BLaER1 treated with 17β-estradiol and CSF1 and Interleukin-3, amounts not matched to agents 10 nM and 100 nM (cell line): ENCODE measurements around the gene HNF4A.

ENCODE experiments used
- H3K27ac ChIP-seq, 11 experiments: shearing (Covaris generic); formaldehyde crosslinking; 2 replicates each; pipeline ENCODE4 v1.8.1; 2022
- H3K27me3 ChIP-seq, 11 experiments: shearing (Covaris generic); formaldehyde crosslinking; 2 replicates each; pipeline ENCODE4 v1.8.1; 2022
- H3K36me3 ChIP-seq, 11 experiments: shearing (Covaris generic); formaldehyde crosslinking; 2 replicates each; pipeline ENCODE4 v1.8.1; 2022
- H3K4me1 ChIP-seq, 10 experiments: shearing (Covaris generic); formaldehyde crosslinking; 2 replicates each; pipeline ENCODE4 v1.8.1; 2022
- H3K4me2 ChIP-seq, 11 experiments: shearing (Covaris generic); formaldehyde crosslinking; 2 replicates each; pipeline ENCODE4 v1.8.1; 2022
- H3K4me3 ChIP-seq, 10 experiments: shearing (Covaris generic); formaldehyde crosslinking; 2 replicates each; pipeline ENCODE4 v1.8.1; 2022
- H3K9ac ChIP-seq, 11 experiments: shearing (Covaris generic); formaldehyde crosslinking; 2 replicates each; pipeline ENCODE4 v1.8.1; 2022
- H3K9me3 ChIP-seq, 11 experiments: shearing (Covaris generic); formaldehyde crosslinking; replicated peaks in 1 of 11; 2 replicates each; pipeline ENCODE4 v1.8.1; 2022
- H4K20me1 ChIP-seq, 11 experiments: shearing (Covaris generic); formaldehyde crosslinking; 2 replicates each; pipeline ENCODE4 v1.8.1; 2022
- Cebpa-rat ChIP-seq, 11 experiments: shearing (Covaris generic); IDR thresholded peaks; 2 replicates each; pipeline ENCODE4 v1.8.1; 2022

HNF4A gene

GRCh38 chr20:44426879-44427790 is 71.6 kb downstream of the HNF4A start:
- no peak for TF ChIP-seq Cebpa-rat (IDR thresholded peaks at IDR 0.05)
- peaks cover 0 to 2% (median 0%) of the 10 kb centered on the region in 10 experiments; a peak in 4 of 20 replicates for H3K4me1 ChIP-seq

GRCh38 chr20:44427804-44428173 is 72.3 kb downstream of the HNF4A start:
- no peak overlapping the region for H3K4me3 ChIP-seq
- TF ChIP-seq Cebpa-rat (IDR thresholded peaks at IDR 0.05) = no peak
- no peaks in the 10 kb centered on the region for H3K27me3 ChIP-seq
- H3K36me3 ChIP-seq = no peaks in the 10 kb centered on the region
- H4K20me1 ChIP-seq = no peaks in the 10 kb centered on the region
- H3K9me3 ChIP-seq = no peaks in the 10 kb centered on the region
- no peak overlapping the region for H3K4me2 ChIP-seq
- no peaks in the 10 kb centered on the region for H3K4me1 ChIP-seq
- H3K9ac ChIP-seq = no peak overlapping the region
- no peak overlapping the region for H3K27ac ChIP-seq

More at GRCh38 chr20:44426879-44427790, 71.6 kb downstream of the HNF4A start:
- no peak overlapping the region for H3K27ac ChIP-seq
- no peaks in the 10 kb centered on the region for H3K9me3 ChIP-seq
- no peak overlapping the region for H3K4me2 ChIP-seq
- H3K36me3 ChIP-seq = no peaks in the 10 kb centered on the region
- H4K20me1 ChIP-seq = no peaks in the 10 kb centered on the region
- no peaks in the 10 kb centered on the region for H3K27me3 ChIP-seq
- H3K9ac ChIP-seq = no peak overlapping the region
- H3K4me3 ChIP-seq = no peak overlapping the region

GRCh38 chr20:44428174-44429016 is 72.9 kb downstream of the HNF4A start:
- Histone ChIP-seq H3K4me3 (no peak overlapping the region), H3K4me2 (no peak overlapping the region), H3K27ac (no peak overlapping the region), H3K9ac (no peak overlapping the region), H3K4me1 (no peaks in the 10 kb centered on the region), H4K20me1 (no peaks in the 10 kb centered on the region), H3K36me3 (no peaks in the 10 kb centered on the region), H3K27me3 (no peaks in the 10 kb centered on the region), H3K9me3 (no peaks in the 10 kb centered on the region)
- TF ChIP-seq Cebpa-rat (IDR thresholded peaks at IDR 0.05) = no peak

- no peak overlapping the region for H3K9ac ChIP-seq
- no peaks in the 10 kb centered on the region for H3K4me1 ChIP-seq
- no peaks in the 10 kb centered on the region for H3K27me3 ChIP-seq
- H3K4me3 ChIP-seq = no peak overlapping the region
- no peaks in the 10 kb centered on the region for H3K36me3 ChIP-seq
- H3K27ac ChIP-seq = no peak overlapping the region
- no peak overlapping the region for H3K4me2 ChIP-seq
- TF ChIP-seq Cebpa-rat (IDR thresholded peaks at IDR 0.05) = no peak
- H4K20me1 ChIP-seq = no peaks in the 10 kb centered on the region
- H3K9me3 ChIP-seq = no peaks in the 10 kb centered on the region
Observed at GRCh38 chr20:44429017-44429339, 73.5 kb downstream of the HNF4A start.

- H3K4me1 ChIP-seq = no peaks in the 10 kb centered on the region
- H3K4me3 ChIP-seq = no peak overlapping the region
- no peak overlapping the region for H3K4me2 ChIP-seq
- no peaks in the 10 kb centered on the region for H4K20me1 ChIP-seq
- H3K27ac ChIP-seq = no peak overlapping the region
- TF ChIP-seq Cebpa-rat (IDR thresholded peaks at IDR 0.05) = no peak
- H3K9ac ChIP-seq = no peak overlapping the region
- no peaks in the 10 kb centered on the region for H3K9me3 ChIP-seq
- H3K36me3 ChIP-seq = no peaks in the 10 kb centered on the region
- H3K27me3 ChIP-seq = no peaks in the 10 kb centered on the region
Observed at GRCh38 chr20:44429419-44430269, 74.1 kb downstream of the HNF4A start.

GRCh38 chr20:44430270-44431065 is 75.0 kb downstream of the HNF4A start:
- no peak overlapping the region for H3K27ac ChIP-seq
- no peaks in the 10 kb centered on the region for H3K9me3 ChIP-seq
- no peak overlapping the region for H3K4me2 ChIP-seq
- H3K4me3 ChIP-seq = no peak overlapping the region
- no peak for TF ChIP-seq Cebpa-rat (IDR thresholded peaks at IDR 0.05)
- no peak overlapping the region for H3K9ac ChIP-seq
- H3K4me1 ChIP-seq = peaks cover 0 to 3% (median 0%) of the 10 kb centered on the region in 10 experiments; a peak in 2 of 20 replicates
- H3K27me3 ChIP-seq = no peaks in the 10 kb centered on the region
- H3K36me3 ChIP-seq = no peaks in the 10 kb centered on the region
- no peaks in the 10 kb centered on the region for H4K20me1 ChIP-seq

- no peak overlapping the region for H3K4me3 ChIP-seq
- H3K4me1 ChIP-seq = peaks cover 0 to 10% (median 2%) of the 10 kb centered on the region in 10 experiments; a peak in 3 of 20 replicates
- no peak overlapping the region for H3K9ac ChIP-seq
- no peaks in the 10 kb centered on the region for H3K36me3 ChIP-seq
- H3K9me3 ChIP-seq = no peaks in the 10 kb centered on the region
- no peaks in the 10 kb centered on the region; a peak in 1 of 22 replicates for H4K20me1 ChIP-seq
- no peak overlapping the region for H3K27ac ChIP-seq
- H3K4me2 ChIP-seq = no peak overlapping the region
- no peaks in the 10 kb centered on the region for H3K27me3 ChIP-seq
- TF ChIP-seq Cebpa-rat (IDR thresholded peaks at IDR 0.05) = no peak
Observed at GRCh38 chr20:44431118-44431501, 75.6 kb downstream of the HNF4A start.

GRCh38 chr20:44431502-44432234 is 76.2 kb downstream of the HNF4A start:
- Histone ChIP-seq H3K4me3 (no peak overlapping the region), H3K9me3 (no peaks in the 10 kb centered on the region), H3K9ac (no peak overlapping the region), H4K20me1 (no peaks in the 10 kb centered on the region; a peak in 1 of 22 replicates), H3K27me3 (no peaks in the 10 kb centered on the region), H3K4me1 (peaks cover 0 to 11% (median 2%) of the 10 kb centered on the region in 10 experiments; a peak in 3 of 20 replicates), H3K36me3 (no peaks in the 10 kb centered on the region), H3K27ac (no peak overlapping the region), H3K4me2 (no peak overlapping the region)
- no peak for TF ChIP-seq Cebpa-rat (IDR thresholded peaks at IDR 0.05)
